SK-N-MC (cell line): ENCODE measurements around the gene BRMS1L.
A peak's percentile ranks its signal among the peaks of the same experiment; 100 is the strongest.
"Not testable (repeated sequence)": the region's sequence is repeated elsewhere in the genome, so short reads cannot be mapped to it uniquely, and the experiment has no call there.

Source experiments
- DNase-seq: peaks from one replicate; pipeline ENCODE4 v3.0.0-alpha.2; 2011; ENCODE audit warnings: low read depth, low spot score
- H3K27ac ChIP-seq: fragments of 200-600 bp; sonication (generic); 2 replicates; pipeline ENCODE4 v1.5.1; 2016; ENCODE audit warnings: mixed run types
- H3K36me3 ChIP-seq: fragments of 200-600 bp; sonication (generic); 2 replicates; pipeline ENCODE4 v1.6.1; 2017; ENCODE audit warnings: antibody characterized with exemption, low read length, mixed read lengths; ENCODE audit not compliant: insufficient read depth
- H3K4me3 ChIP-seq: fragments of 200-600 bp; sonication (generic); 2 replicates; pipeline ENCODE4 v1.5.1; 2016
- H3K9ac ChIP-seq: fragments of 200-600 bp; sonication (generic); 2 replicates; pipeline ENCODE4 v1.8.0; 2017; ENCODE audit warnings: mixed run types, mixed read lengths; ENCODE audit not compliant: insufficient read length
- H3K9me3 ChIP-seq: fragments of 200-600 bp; sonication (generic); 2 replicates; pipeline ENCODE4 v1.6.1; 2017; ENCODE audit warnings: low read depth, mild to moderate bottlenecking, antibody characterized with exemption, low read length, moderate library complexity, mixed read lengths
- EZH2 ChIP-seq: fragments of 200-600 bp; sonication (generic); IDR thresholded peaks from one replicate; pipeline ENCODE4 v1.6.1; 2017; ENCODE audit warnings: antibody characterized with exemption
- FOXP2 ChIP-seq: optimal IDR thresholded peaks from 2 replicates; pipeline ENCODE3; 2011; ENCODE audit warnings: mild to moderate bottlenecking, moderate library complexity; ENCODE audit not compliant: insufficient read depth; ENCODE audit errors: extremely low read length, control extremely low read depth
- POLR2AphosphoS5 ChIP-seq: IDR thresholded peaks from 2 replicates; pipeline ENCODE4 v1.6.1; 2012; ENCODE audit warnings: mild to moderate bottlenecking, low read depth, low read length, borderline replicate concordance

Gene BRMS1L, protein sequence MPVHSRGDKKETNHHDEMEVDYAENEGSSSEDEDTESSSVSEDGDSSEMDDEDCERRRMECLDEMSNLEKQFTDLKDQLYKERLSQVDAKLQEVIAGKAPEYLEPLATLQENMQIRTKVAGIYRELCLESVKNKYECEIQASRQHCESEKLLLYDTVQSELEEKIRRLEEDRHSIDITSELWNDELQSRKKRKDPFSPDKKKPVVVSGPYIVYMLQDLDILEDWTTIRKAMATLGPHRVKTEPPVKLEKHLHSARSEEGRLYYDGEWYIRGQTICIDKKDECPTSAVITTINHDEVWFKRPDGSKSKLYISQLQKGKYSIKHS

DNA sequence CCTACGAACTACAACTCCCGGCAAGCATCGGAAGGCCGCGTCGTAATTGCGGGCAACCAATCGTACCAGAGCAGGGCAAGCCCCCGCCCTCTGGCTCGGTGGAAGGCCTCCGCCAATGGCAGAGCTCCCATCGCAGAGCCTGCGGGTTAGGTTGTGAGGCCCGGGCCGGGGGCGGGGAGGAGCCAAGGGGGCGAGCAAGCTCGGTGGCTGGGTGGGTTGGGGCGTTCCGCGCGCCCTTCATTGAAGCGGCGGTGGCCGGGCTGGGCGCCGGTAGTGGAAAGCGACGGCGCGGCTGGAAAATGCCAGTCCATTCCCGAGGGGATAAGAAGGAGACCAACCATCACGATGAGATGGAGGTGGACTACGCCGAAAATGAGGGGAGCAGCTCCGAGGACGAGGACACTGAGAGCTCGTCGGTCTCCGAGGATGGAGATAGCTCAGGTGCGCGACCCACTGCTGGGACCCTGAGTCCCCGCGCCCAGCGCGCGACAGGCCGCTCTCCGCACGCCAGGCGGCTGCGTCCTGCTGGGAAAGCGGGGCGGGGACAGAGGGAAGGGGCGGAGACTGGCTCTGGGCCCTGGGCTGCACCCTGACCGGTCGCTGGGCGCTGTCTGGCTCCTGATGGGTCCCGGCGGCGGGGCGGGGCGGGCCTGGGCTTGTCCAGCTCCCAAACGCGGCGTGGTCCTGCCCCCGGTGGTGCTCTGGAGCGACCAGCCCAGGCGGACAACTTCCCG, at the start of gene BRMS1L:
Gene BRMS1L (plus strand): TSS at position 121 of the 734 bp plus-strand sequence. CDS start 179 bp downstream, at position 300.
- peak; percentile 59 for TF ChIP-seq FOXP2
- TF ChIP-seq POLR2AphosphoS5, result peak; percentile 82
- TF ChIP-seq EZH2, result no peak

DNA sequence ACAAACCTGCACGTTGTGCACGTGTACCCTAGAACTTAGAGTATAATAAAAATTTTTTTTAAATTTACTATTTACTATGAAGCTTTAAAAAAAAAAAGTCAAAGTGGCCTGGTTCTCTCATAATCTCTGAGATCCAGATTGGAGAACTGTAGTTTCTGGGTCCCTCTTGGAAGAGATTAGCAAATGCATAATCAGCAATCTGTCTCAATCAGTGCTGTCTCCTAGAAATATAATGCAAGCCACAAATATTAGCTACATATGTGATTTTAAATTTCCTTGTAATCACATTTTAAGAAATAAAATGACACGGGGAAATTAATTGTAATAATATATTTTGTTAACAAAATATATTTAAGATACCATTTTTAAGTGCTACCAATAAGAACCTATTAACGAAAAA, 49.3 kb upstream of the BRMS1L start:
- DNase-seq, result no peak
- TF ChIP-seq POLR2AphosphoS5 (no peak), FOXP2 (no peak), EZH2 (no peak)
- Histone ChIP-seq H3K4me3 (no peak overlapping the region), H3K9ac (no peak overlapping the region), H3K9me3 (peaks cover 4% of the 10 kb centered on the region; the same call in 1 of the 2 replicates), H3K36me3 (no peaks in the 10 kb centered on the region), H3K27ac (no peak overlapping the region)

More for the DNA sequence above, at the start of gene BRMS1L:
- DNase-seq, result no peak
- peak within 1 kb of the TSS; percentile 88 for H3K27ac ChIP-seq
- peak within 1 kb of the TSS; percentile 95 for H3K9ac ChIP-seq
- H3K9me3 ChIP-seq, result no peaks in the 10 kb centered on the region
- H3K36me3 ChIP-seq, result peaks cover 3% of the 10 kb centered on the region
- peak within 1 kb of the TSS; percentile 97 for H3K4me3 ChIP-seq

DNA sequence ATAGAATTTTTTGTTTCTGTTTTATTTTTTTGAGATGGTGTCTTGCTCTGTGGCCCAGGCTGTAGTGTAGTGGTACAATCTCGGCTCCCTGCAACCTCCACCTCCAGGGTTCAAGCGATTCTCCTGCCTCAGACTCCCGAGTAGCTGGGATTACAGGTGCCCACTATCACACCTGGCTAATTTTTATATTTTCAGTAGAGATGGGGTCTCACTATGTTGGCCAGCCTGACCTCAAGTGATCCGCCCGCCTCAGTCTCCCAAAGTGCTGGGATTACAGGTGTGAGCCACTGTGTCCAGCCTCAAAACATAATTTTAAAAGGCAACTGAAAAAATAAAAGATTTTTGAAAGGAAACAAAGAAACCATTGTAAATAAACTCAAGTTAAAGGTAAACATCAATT, 48.6 kb upstream of the BRMS1L start:
- not testable (repeated sequence) for H3K27ac ChIP-seq, H3K36me3 ChIP-seq, H3K9me3 ChIP-seq, H3K9ac ChIP-seq, DNase-seq, H3K4me3 ChIP-seq

DNA sequence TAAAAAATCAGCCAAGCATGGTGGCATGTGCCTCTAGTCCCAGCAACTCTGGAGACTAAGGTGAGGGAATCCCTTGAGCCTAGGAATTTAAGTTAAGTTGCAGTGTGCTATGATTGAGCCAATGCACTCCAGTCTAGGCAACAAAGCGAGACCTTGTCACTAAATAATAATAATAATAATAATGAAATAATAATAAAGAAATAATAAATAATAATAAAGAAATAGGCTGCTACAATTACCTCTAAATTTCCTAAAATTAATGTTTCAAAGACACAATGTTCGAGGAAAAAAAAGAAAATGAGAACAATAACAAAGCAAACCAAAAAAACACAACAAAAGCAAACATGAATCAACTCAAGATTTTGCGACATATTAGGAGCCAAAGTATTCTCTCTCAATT, 46.8 kb upstream of the BRMS1L start:
- peaks cover 4% of the 10 kb centered on the region; the same call in 1 of the 2 replicates for H3K9me3 ChIP-seq
- no peak overlapping the region for H3K27ac ChIP-seq
- H3K9ac ChIP-seq, result no peak overlapping the region
- no peak for DNase-seq
- TF ChIP-seq FOXP2, result no peak
- no peak for TF ChIP-seq POLR2AphosphoS5
- TF ChIP-seq EZH2, result no peak
- no peak overlapping the region for H3K4me3 ChIP-seq
- no peaks in the 10 kb centered on the region for H3K36me3 ChIP-seq

DNA sequence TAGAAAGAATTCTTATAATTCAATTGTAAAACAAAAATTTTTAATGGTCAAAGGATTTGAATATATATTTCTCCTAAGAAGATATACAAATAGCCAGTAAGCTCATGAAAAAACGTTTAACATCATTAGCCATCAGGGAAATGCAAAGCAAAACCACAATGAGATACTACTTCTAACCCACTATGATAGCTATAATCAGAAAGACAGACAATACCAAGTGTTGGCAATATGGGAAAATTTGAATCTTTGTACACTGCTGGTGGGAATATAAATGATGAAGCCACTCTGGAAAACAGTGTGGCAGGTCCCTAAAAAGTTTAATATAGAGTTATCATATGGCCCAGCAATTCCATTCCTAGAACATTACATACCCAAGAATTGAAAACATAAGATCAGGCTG, 42.4 kb upstream of the BRMS1L start:
- no peak overlapping the region for H3K9ac ChIP-seq
- DNase-seq, result no peak
- TF ChIP-seq POLR2AphosphoS5 (no peak), FOXP2 (no peak), EZH2 (no peak)
- no peak overlapping the region for H3K27ac ChIP-seq
- H3K36me3 ChIP-seq, result no peaks in the 10 kb centered on the region
- H3K9me3 ChIP-seq, result peaks cover 4% of the 10 kb centered on the region; the same call in 1 of the 2 replicates
- no peak overlapping the region for H3K4me3 ChIP-seq

DNA sequence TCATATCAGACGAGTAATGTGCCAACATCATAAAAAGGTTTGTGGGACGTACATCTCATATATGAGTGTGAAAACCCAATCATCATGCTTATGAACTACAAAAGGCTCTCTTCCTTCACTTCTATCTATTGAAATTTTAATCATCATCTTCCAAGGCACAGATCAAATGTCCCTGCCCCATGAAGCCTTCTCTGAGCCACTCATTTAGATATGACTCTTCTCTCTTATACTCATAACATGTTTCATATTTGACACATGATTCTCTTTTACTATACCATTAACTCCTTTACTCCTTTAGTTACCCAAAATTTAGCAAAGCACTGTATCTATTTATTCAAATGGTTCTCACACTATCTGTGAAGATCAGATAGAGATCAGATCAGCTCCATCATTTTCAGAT, 39.3 kb upstream of the BRMS1L start:
- Histone ChIP-seq H3K9ac (no peak overlapping the region), H3K36me3 (no peaks in the 10 kb centered on the region), H3K4me3 (no peak overlapping the region), H3K27ac (no peak overlapping the region), H3K9me3 (no peaks in the 10 kb centered on the region; the same call in 1 of the 2 replicates)
- TF ChIP-seq POLR2AphosphoS5 (no peak), EZH2 (no peak), FOXP2 (no peak)
- no peak for DNase-seq

DNA sequence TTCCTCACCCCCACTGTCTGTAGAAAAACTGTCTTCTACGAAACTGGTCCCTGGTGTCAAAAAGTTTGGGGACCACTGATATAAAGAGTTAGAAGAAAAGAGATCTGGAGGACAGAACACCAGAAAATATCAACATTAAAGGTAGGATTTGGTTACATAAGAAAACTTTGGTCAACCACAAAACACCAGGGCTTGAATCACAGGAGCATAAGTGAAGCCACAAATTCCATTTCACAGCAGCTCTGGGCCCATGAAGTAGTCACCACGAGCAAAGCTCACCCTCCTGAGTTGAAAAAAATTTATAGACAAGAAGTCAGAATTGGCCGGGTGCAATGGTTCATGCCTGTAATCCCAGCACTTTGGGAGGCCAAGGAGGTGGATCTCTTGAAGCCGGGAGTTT, 36.5 kb upstream of the BRMS1L start:
- TF ChIP-seq POLR2AphosphoS5 (no peak), EZH2 (no peak), FOXP2 (no peak)
- DNase-seq, result no peak

DNA sequence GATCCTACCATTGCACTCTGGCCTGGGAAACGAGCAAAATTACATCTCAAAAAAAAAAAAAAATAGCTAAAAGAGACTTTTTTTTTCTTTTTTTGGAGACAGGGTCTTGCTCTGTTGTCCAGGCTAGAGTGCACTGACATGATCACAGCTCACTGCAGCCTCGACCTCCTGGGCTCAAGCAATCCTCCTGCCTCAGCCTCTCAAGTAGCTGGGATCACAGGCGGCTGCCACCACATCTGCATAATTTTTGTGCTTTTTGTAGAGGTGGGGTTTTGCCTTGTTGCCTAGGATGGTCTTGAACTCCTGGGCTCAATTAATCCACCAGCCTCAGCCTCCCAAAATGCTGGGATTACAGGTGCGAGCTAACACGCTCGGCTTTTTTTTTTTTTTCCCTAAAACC, 28.3 kb upstream of the BRMS1L start:
- no peak overlapping the region for H3K27ac ChIP-seq
- TF ChIP-seq FOXP2 (no peak), EZH2 (no peak), POLR2AphosphoS5 (no peak)
- DNase-seq, result no peak

More for the DNA sequence above, 36.5 kb upstream of the BRMS1L start:
- Histone ChIP-seq H3K27ac (no peak overlapping the region), H3K4me3 (no peak overlapping the region), H3K9ac (no peak overlapping the region), H3K9me3 (no peaks in the 10 kb centered on the region), H3K36me3 (no peaks in the 10 kb centered on the region)

More for the DNA sequence above, 28.3 kb upstream of the BRMS1L start:
- Histone ChIP-seq H3K36me3 (no peaks in the 10 kb centered on the region), H3K9me3 (no peaks in the 10 kb centered on the region), H3K4me3 (no peak overlapping the region), H3K9ac (no peak overlapping the region)
